K562 (cell line): ENCODE results near the gene SULT2B1. TPM values are rescaled to one million over a fixed set of nuclear protein-coding genes. Genes with fewer than 3 reads are reported as not detected.
A peak's percentile ranks its signal among the peaks of the same experiment; 100 is the strongest.

Source experiments
- ATAC-seq: fragments of 200-7000 bp; cut with Tn5 transposase; 3 replicates; pipeline ENCODE4 v1.9.1; 2020; ENCODE audit warnings: moderate library complexity
- BruUV-seq: library from RNA; stranded (reverse); fragments of 400-500 nt; replicated peaks from 2 replicates; lab custom pipeline; 2021; lab: Mats Ljungman, UMichigan
- CTCF ChIA-PET: fragments of 300-600 bp; formaldehyde crosslinking; extraction: SDS; loops from one replicate; lab custom pipeline; 2021; ENCODE audit warnings: low intra/inter-chr PET ratio; lab: Yijun Ruan, JAX
- POLR2A ChIA-PET: fragments of 300-600, 350-650 bp; sonication (Branson Sonifier 250); formaldehyde crosslinking; extraction: SDS; loops from one replicate; lab custom pipeline; 2021; ENCODE audit warnings: antibody characterized with exemption, inconsistent platforms; lab: Yijun Ruan, JAX
- DNase-seq, 4 experiments: peaks; one replicate each; pipeline versions ENCODE4 v3.0.0 to v3.0.0-alpha.2; 2011 to 2018; ENCODE audit warnings: low spot score in 3 of 4, mixed read lengths in 3 of 4; ENCODE audit errors: extremely low read depth in 1 of 4
- FAIRE-seq: peaks from 2 replicates; lab custom pipeline; 2011; peaks lifted over from hg19 to GRCh38; lab: Jason Lieb, UNC
- H2AFZ ChIP-seq: 2 replicates; pipeline ENCODE4 v1.6.0; 2011; ENCODE audit warnings: low read depth, low read length, control low read depth, inconsistent platforms
- H3K27ac ChIP-seq: fragments of 200-600 bp; 3 replicates; pipeline ENCODE4 v1.8.0; 2011; ENCODE audit warnings: low read depth, mild to moderate bottlenecking, control low read depth, inconsistent platforms, low read length, moderate library complexity, mixed read lengths; ENCODE audit errors: extremely low read depth
- H3K27me3 ChIP-seq, 2 experiments: fragments of 300-600 bp in 1 of 2; 2 replicates in 1 of 2; 3 replicates in 1 of 2; pipeline versions ENCODE4 v1.6.0 to v1.8.0; 2011; ENCODE audit warnings: inconsistent platforms in 2 of 2, low read length in 2 of 2, mild to moderate bottlenecking in 1 of 2, mixed read lengths in 1 of 2, moderate library complexity in 1 of 2; ENCODE audit not compliant: control insufficient read depth in 2 of 2, insufficient read depth in 2 of 2
- H3K36me3 ChIP-seq: fragments of 300-600 bp; 3 replicates; pipeline ENCODE4 v1.8.0; 2011; ENCODE audit warnings: mild to moderate bottlenecking, low read length, inconsistent platforms; ENCODE audit not compliant: control insufficient read depth, insufficient read depth
- H3K4me1 ChIP-seq, 2 experiments: fragments of 200-600 bp in 1 of 2; replicated peaks in 1 of 2; 2 replicates in 1 of 2; 3 replicates in 1 of 2; pipeline versions ENCODE4 v1.5.1 to v1.8.0; 2011; ENCODE audit warnings: inconsistent platforms in 2 of 2, low read length in 2 of 2, mild to moderate bottlenecking in 1 of 2, mixed read lengths in 1 of 2, moderate library complexity in 1 of 2; ENCODE audit not compliant: control insufficient read depth in 2 of 2, insufficient read depth in 2 of 2
- H3K4me2 ChIP-seq: 2 replicates; pipeline ENCODE4 v1.6.1; 2011; ENCODE audit warnings: low read length, control low read depth, inconsistent platforms, mixed read lengths; ENCODE audit not compliant: insufficient read depth
- H3K4me3 ChIP-seq: fragments of 200-600 bp; sonication (generic), shearing (Covaris generic); 2 replicates; pipeline ENCODE4 v1.5.1; 2016; ENCODE audit warnings: control low read depth, inconsistent platforms
- H3K79me2 ChIP-seq: fragments of 200-600 bp; 3 replicates; pipeline ENCODE4 v1.8.0; 2011; ENCODE audit warnings: low read length, inconsistent platforms; ENCODE audit not compliant: control insufficient read depth, insufficient read depth
- H3K9ac ChIP-seq, 2 experiments: 2 replicates each; pipeline versions ENCODE4 v1.6.0 to v1.6.1; 2011; ENCODE audit warnings: low read depth in 2 of 2, low read length in 2 of 2, control low read depth in 1 of 2, inconsistent platforms in 1 of 2, mild to moderate bottlenecking in 1 of 2, mixed read lengths in 1 of 2; ENCODE audit not compliant: insufficient read depth in 1 of 2
- H3K9me1 ChIP-seq: one replicate; pipeline ENCODE4 v1.6.0; 2011; ENCODE audit warnings: inconsistent platforms, mild to moderate bottlenecking, low read length, moderate library complexity; ENCODE audit not compliant: control insufficient read depth, insufficient read depth
- H3K9me3 ChIP-seq: replicated peaks from 2 replicates; pipeline ENCODE4 v1.5.1; 2011; ENCODE audit warnings: low read depth, low read length, inconsistent platforms; ENCODE audit not compliant: control insufficient read depth, insufficient read depth
- H4K20me1 ChIP-seq: replicated peaks from 2 replicates; pipeline ENCODE4 v1.6.1; 2011; ENCODE audit warnings: low read length, inconsistent platforms, mixed read lengths; ENCODE audit not compliant: control insufficient read depth, insufficient read depth
- POU5F1 ChIP-seq: fragments of 150-350 bp; IDR thresholded peaks from 2 replicates; pipeline ENCODE4 v1.6.1; 2014; ENCODE audit warnings: borderline replicate concordance, low read length, low read depth, mild to moderate bottlenecking; ENCODE audit not compliant: partially characterized antibody
- STAG1 ChIP-seq: sonication (generic); formaldehyde crosslinking; IDR thresholded peaks from 2 replicates; pipeline ENCODE4 v1.5.0; 2020; ENCODE audit warnings: missing genetic modification reagents, borderline replicate concordance
- ZNF121 ChIP-seq: sonication (generic); formaldehyde crosslinking; conservative IDR thresholded peaks from 2 replicates; pipeline ENCODE4 v1.8.0; 2022; ENCODE audit warnings: missing genetic modification reagents
- ZNF184 ChIP-seq: sonication (generic); formaldehyde crosslinking; IDR thresholded peaks from 2 replicates; pipeline ENCODE4 v1.5.0; 2020; ENCODE audit warnings: missing genetic modification reagents
- ZNF655 ChIP-seq: fragments of 250-450 bp; sonication (Bioruptor Pico); IDR thresholded peaks from 2 replicates; pipeline ENCODE4 v1.5.0; 2021
- ZNF830 ChIP-seq: fragments of 250-450 bp; sonication (Bioruptor Pico); IDR thresholded peaks from 2 replicates; pipeline ENCODE4 v1.5.0; 2021; ENCODE audit warnings: mild to moderate bottlenecking
- WGBS: fragments of 100-300 bp; shearing (Covaris generic); methylation state at CpG from one replicate; pipeline ENCODE4 v1.1.6; 2016; ENCODE audit warnings: low coverage, mixed read lengths; ENCODE audit not compliant: insufficient coverage; ENCODE audit errors: missing lambda C conversion rate; 5-methylcytosine and 5-hydroxymethylcytosine counted together
- in situ Hi-C: fragments of 300-500 bp; cut with MboI; formaldehyde crosslinking; loops from 4 replicates; pipeline ENCODE4 v1.15.0; 2018; ENCODE audit warnings: inconsistent platforms, mixed read lengths
- intact Hi-C: fragments of 100-400 bp; cut with micrococcal nuclease; formaldehyde crosslinking; loops from 2 replicates; pipeline ENCODE4 v1.14.2; 2022
- polyA plus RNA-seq, 8 experiments: library from polyadenylated mRNA; depleted of rRNA in 4 of 8; stranded (reverse) in 5 of 8; unstranded in 3 of 8; fragments of >200 nt; fragmentation: Nextera tagmentation in 2 of 8; fragmentation: Illumina TruSeq in 1 of 8; extraction: Ambion mirVana in 2 of 8; extraction: Trizol in 1 of 8; gene quantifications; 2 replicates each; pipeline versions ENCODE4 v1.2.1 to v1.2.3, GENCODE V29; 2011 to 2014; ENCODE audit warnings: inconsistent platforms in 1 of 8, missing spikeins in 1 of 8
- total RNA-seq, 7 experiments: library from RNA; depleted of rRNA in 6 of 7; stranded (reverse); fragments of >200 nt in 6 of 7; fragmentation: Illumina TruSeq in 2 of 7; extraction: Trizol in 2 of 7; gene quantifications; 2 replicates each; pipeline versions ENCODE4 v1.2.1 to v1.2.3, GENCODE V29; 2011 to 2021; ENCODE audit warnings: low replicate concordance in 1 of 7
- TF ChIP-seq, protein P1 (sequence below): fragments of 450-650 bp; IDR thresholded peaks from 2 replicates; pipeline ENCODE4 v1.6.1; 2016; ENCODE audit warnings: antibody characterized with exemption

Gene SULT2B1
- total and polyA plus RNA-seq, 9 of the 15 experiments (the other 6 are each of a cell fraction or from before 2014, with no cell fraction given): 0.09 to 0.62 (median 0.22) TPM; not detected in 2

DNA sequence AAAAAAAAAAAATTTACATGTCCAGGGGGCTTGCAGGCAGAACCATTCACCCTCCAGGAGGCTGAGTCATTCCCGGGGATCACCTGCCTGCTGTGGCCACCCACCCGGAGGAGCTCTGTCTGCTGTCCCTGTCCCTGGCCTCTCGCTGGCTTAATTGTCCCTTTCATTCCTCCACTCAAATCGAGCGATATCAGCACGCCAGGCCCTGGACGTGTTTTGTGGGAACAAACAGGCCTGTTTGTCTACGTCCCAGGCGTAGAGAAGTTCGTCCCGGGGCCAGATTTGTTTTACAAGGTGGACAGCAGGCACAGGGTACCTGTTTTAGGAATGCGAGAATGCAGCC, 21.2 kb downstream of the SULT2B1 start (continued):
- TF ChIP-seq ZNF830 (CRISPR knock-in tag): no peak

GRCh38 chr19:48575931-48576622, 24.1 kb downstream of the SULT2B1 start:
- ATAC-seq: no peak
- no peak overlapping the region for H3K4me2 ChIP-seq
- H3K36me3 ChIP-seq: no peaks in the 10 kb centered on the region
- H3K4me3 ChIP-seq: no peak overlapping the region
- no peaks in the 10 kb centered on the region for H3K79me2 ChIP-seq
- H3K27ac ChIP-seq: no peak overlapping the region
- H3K9me1 ChIP-seq: no peaks in the 10 kb centered on the region
- in situ Hi-C loops: loop anchor here (25.0 kb wide), 1 partner anchor 1536 kb away; no protein-coding TSS in a partner anchor
- ChIA-PET CTCF (no interaction called here), POLR2A (interaction anchor here (0.7 kb wide), 1 partner anchor 128 kb away, joined by 3 read pairs; no protein-coding TSS in a partner anchor)
- H3K9ac ChIP-seq: no peak overlapping the region
- BruUV-seq: no TSS peak
- H3K9me3 ChIP-seq: no peaks in the 10 kb centered on the region
- WGBS: 83% methylated on average over 10 of the region's 23 CpGs
- no peak for DNase-seq
- H2AFZ ChIP-seq: no peak overlapping the region
- intact Hi-C loops: no loop called here
- H4K20me1 ChIP-seq: no peaks in the 10 kb centered on the region
- TF ChIP-seq ZNF655 (CRISPR knock-in tag): no peak
- no peak for TF ChIP-seq ZNF184 (CRISPR knock-in tag)
- TF ChIP-seq STAG1: no peak
- TF ChIP-seq ZNF121 (CRISPR knock-in tag): peak; percentile 86
- TF ChIP-seq, protein P1, sequence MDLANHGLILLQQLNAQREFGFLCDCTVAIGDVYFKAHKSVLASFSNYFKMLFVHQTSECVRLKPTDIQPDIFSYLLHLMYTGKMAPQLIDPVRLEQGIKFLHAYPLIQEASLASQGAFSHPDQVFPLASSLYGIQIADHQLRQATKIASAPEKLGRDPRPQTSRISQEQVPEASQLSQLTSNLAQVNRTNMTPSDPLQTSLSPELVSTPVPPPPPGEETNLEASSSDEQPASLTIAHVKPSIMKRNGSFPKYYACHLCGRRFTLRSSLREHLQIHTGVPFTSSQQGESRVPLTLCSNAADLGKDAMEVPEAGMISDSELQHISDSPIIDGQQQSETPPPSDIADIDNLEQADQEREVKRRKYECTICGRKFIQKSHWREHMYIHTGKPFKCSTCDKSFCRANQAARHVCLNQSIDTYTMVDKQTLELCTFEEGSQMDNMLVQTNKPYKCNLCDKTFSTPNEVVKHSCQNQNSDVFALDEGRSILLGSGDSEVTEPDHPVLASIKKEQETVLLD: no peak
- no peak for TF ChIP-seq POU5F1
- TF ChIP-seq, all 486 proteins: peak for 1
- peaks cover 7% of the 10 kb centered on the region in 2 experiments; a peak in 3 of 5 replicates for H3K4me1 ChIP-seq
- FAIRE-seq: no peak
- H3K27me3 ChIP-seq: no peaks in the 10 kb centered on the region
